GM18508 (cell line): ENCODE measurements around the gene MICALL1.

Experiments used
- ATAC-seq: cut with Tn5 transposase; IDR thresholded peaks from one replicate; pipeline ENCODE4 v1.9.1; 2021; ENCODE audit warnings: moderate number of reproducible peaks; ENCODE audit not compliant: insufficient read depth, unreplicated experiment

Gene MICALL1

DNA sequence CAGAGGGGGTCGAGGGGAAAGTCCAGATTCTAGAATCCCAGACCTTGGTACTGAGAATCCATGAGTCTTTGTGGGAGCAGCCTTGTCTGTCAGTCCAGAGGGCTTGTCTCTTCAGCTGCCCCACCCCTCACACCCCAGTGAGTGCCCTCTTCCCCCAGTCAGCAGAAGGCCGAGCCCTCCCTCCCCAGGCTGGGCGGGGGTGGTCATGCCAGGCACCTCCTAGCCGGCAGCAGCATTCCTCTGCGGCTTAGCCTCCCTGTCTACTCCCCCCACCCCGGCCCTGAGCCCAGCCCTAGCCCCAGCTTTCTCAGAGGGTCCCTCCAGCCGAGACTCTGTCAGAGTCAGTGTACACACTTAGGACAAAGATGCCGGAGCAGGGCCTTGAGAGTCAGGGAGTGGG, 73.7 kb downstream of the MICALL1 start:
- no peak for ATAC-seq

- no peak for ATAC-seq
These were observed 75.3 kb downstream of the MICALL1 start for GRCh38 chr22:37981282-37982011.

- ATAC-seq: no peak
These were observed 76.2 kb downstream of the MICALL1 start for GRCh38 chr22:37982151-37982785.

GRCh38 chr22:37982938-37983859, 77.1 kb downstream of the MICALL1 start:
- no peak for ATAC-seq

DNA sequence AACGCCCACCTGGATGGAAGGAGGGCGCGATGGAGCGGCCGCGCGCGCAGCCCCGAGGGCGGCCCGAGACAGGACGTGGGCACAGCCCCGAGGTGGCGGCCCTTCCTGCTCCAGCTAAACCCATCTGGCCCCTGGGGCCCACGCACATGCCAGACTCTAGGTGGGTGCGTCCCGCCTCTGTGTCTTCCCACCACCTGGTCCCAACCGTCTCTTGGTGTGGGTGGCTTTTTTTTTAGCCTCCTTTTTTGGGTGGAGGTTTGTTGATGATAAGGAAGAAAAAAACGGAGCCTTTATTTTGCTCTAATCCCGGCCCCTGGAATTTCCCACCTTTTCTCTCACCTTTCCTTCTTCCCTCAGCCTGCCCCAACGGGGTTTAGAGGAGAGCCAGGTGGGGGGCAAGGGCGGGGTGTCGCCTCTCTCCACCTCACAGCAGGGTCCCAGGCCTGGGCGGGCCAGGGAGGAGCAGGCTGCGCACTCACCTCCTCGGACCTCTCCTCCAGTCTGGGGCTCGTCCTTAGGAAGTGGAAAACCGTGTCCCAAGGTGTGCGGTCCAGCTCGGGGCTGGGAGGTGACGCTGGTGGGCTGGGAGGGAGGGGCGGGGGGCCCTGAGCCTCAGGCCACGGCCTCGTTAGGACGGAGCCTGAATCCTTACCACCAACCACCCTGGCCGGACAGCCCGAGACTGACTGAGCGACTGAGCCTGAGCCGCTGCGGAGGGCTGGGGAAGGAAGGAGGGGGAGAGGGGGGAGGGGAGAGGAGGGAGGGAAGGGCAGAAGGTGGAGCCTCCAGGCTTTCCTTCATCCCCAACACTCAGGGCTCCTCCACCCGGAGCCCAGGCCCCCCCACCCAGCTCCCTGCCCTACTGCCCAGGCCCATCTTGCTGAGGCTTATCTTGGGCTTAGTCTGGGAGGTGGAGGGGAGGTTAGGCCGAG, 78.0 kb downstream of the MICALL1 start, which contains the start of gene SOX10:
Gene SOX10, minus strand, starts transcription at position 696 of the 932 bp plus-strand sequence. CDS start 771 bp downstream, outside the sequence.
- ATAC-seq: no peak

GRCh38 chr22:37985050-37985585, 79.0 kb downstream of the MICALL1 start:
- no peak for ATAC-seq

DNA sequence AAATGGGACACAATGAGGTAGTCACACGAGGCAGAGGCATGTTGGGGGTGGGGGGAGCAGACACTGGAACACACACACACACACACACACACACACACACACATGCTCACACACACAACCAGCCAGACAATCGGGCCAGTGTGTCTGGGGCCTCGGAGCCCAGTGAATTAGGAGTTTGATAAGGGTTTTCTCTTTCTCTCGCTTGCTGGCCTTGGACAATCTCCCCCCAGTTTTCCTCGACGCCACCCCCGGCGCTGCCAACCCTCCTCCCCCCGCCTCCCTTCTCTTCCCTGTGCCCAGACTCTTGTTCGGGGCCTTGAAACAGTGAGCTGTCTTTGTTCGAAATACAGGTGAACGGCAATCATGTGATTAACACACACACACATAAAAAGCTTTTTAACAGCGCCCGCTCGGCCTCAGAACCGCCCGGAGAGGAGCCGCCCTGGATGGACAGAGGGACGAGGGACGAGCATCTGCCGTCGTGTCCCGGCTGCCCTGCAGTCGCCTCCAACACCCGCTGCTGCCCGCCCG, 79.7 kb downstream of the MICALL1 start:
- no peak for ATAC-seq

- ATAC-seq: no peak
These were observed 80.3 kb downstream of the MICALL1 start for GRCh38 chr22:37986371-37986770.

GRCh38 chr22:37989146-37990045, 83.3 kb downstream of the MICALL1 start:
- no peak for ATAC-seq

- no peak for ATAC-seq
These were observed 84.2 kb downstream of the MICALL1 start for GRCh38 chr22:37990301-37990700.

- ATAC-seq: no peak
These were observed 84.8 kb downstream of the MICALL1 start for GRCh38 chr22:37990862-37991261.

- no peak for ATAC-seq
These were observed 85.8 kb downstream of the MICALL1 start for GRCh38 chr22:37991731-37992442.
